T-helper 2 cell treated with Interferon-gamma antibody and Interleukin-4, amounts not matched to agents 100 ng/mL and 5 ng/mL, for 36 hours (primary cell): ENCODE measurements around the gene SLC36A3. TPM values are rescaled to one million over a fixed set of nuclear protein-coding genes. Genes with fewer than 3 reads are reported as not detected.

Experiments
- intact Hi-C: fragments of 100-400 bp; cut with micrococcal nuclease; formaldehyde crosslinking; loops from one replicate; pipeline ENCODE4 v1.15.1; 2023
- total RNA-seq: library from RNA; stranded (reverse); gene quantifications from 2 replicates; pipeline ENCODE4 v1.2.3, GENCODE V29; 2022

SLC36A3 gene
- total RNA-seq: not detected in 2 replicates

DNA sequence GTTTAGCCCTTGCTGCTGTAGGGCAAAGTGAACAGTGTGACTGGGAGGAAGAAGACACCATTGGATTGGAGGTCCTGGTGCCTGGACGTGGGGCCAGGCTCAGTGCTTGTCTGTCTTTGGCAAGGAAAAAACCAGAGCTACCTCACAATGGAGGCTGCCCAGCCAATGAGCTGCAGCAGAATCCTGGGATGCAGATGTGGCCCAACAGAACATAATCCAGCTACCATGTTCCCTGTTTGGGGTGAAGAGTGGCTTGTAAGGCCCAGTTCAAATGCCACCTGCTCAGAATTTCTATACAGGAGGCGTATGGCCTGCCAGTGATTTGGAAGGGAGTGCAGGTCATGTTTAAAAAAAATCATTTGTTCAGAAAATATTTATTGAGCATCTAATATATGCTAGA lies at the start of gene SLC36A3:
Gene SLC36A3 (minus strand): TSS at position 101 of the 400 bp plus-strand sequence. CDS start 412 bp downstream, outside the sequence.
- intact Hi-C loops: no loop called here

DNA sequence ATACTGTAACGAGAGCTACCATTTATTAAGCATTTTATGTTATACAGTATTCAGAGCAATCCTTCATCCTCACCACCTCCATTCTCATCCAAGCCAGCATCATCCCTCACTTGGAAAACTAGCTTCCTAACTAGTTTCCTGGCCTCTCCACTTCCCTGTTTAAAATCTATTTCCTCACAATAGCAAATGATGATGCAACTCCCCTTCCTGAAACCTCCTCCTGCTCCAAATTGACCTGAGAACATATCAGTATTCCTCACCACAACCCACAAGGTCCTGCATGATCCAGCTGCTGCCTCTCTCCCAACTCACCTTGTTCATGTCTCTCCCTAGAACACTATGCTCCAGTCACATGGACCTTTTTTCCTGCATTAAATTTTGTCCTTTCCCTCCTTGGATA lies 48.1 kb upstream of the SLC36A3 start:
- intact Hi-C loops: no loop called here

DNA sequence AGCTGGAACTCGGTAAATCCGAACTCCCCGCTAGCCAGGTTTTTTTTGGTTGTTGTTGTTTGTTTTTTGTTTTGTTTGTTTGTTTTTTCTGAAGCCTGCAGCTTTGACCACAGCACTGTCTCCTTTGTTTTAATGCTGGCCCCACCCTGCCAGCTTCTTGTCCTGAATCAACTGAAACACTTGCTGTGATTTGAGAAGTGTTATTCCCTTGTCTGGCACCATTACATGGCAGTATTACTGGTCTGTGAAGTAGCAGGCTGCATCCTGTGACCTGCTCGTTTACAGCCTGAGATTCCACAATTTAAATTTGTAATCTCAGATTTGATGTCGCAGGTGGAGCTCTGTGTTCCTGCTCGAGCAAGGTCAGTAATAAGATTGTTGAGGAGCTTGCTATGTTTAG lies 45.2 kb upstream of the SLC36A3 start:
- intact Hi-C loops: no loop called here

DNA sequence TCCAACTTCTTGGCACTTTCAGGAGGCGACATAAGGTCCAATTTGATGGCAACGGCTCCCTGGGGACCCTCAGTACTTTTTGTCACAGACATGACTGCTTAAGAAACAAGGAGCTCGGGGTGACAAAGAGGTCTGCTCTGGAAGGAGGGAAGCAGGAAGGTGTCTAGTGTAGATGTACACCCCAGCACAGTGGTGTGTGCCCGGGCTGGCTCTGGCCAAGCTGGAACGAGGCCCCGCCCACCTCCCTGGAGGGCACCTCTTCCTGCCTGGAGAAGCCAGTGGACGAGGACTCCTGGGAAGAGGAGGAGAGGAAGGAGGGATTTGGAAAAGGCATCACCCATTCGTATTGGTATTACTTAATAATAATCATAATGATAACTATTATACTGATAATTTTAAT lies 43.8 kb upstream of the SLC36A3 start, which contains the start of gene SLC36A2:
Gene SLC36A2 (minus strand): TSS at position 191 of the 400 bp plus-strand sequence. CDS start 99 bp downstream, at position 92.
- intact Hi-C loops: no loop called here

DNA sequence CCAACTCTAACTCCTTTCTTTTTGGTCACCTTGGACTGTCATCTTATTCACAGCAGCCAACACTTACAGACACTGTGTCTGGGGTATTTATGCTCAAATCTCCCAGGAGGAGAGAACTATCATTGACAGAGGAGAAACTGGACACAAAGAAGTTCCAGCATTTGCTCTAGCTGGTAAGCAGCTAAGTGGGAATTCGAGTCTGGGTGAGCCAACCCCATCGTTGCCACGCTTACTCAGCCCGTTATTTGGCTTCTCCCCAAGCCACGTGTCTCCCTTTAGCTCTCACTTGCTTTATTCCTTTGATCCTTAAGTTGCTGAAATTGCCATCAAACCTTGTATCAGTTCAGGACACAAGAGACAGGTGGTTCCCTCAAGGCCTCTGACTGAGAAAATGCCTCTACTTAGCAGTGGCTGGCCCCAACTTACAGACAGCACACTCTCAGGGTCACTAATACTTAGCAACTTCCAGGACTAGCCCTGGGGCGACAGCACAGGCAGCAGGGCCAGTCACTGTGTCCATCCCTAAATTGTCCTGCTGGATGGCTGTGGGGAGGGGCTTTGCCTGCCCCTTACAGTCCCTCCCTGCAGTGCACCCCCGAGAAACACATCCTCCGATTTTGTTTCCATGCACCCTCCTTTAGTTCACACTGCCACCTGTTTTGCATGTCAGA lies 42.4 kb upstream of the SLC36A3 start:
- intact Hi-C loops: no loop called here

DNA sequence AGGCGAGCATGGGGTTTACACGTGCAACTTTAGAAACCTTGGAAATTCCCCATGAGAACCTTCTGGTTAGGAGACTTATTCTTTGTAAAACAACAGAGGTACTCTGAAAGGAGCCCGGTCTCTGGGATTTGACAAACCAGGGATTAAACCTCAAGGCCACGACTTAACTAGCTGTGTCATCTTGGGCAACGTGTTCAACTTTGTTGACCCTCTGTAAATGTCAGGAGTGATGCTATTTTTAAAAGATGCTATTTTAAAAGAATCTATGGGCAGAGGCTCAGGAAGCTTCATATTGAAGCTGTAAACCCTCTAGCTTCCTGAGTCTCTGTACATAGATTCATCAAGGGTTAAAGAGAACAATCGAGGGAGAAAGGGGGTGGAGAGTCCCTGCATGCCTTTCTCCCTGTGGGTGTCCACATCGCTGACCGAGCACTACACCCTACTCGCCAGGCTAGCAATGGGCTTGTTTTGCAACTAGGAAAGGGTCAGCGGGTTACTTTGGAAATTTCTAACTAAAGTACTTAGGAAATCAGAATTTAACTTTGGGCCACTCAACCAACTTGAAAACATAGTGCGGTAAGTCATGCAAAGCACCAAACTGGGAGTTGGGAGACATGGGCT lies 41.7 kb upstream of the SLC36A3 start:
- intact Hi-C loops: no loop called here

DNA sequence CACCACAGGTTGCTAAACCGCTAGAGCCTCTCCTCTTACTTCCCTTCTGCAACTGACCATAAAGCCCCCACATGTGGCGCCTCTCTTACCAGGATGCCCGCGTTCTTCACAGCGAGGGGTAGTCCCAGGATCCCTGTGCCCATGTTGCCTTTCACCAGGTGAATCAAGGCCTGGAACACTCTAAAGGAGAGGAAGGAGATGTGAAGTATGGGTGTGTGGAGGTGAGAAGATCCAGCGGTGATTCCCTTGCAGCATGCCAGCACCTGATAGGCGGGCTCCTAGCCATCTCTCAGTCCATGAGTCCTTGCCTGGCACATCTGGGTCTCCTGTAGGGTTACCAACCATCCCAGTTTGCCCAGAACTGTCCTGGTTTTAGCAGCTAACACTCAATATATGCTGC lies 40.5 kb upstream of the SLC36A3 start:
- intact Hi-C loops: no loop called here

DNA sequence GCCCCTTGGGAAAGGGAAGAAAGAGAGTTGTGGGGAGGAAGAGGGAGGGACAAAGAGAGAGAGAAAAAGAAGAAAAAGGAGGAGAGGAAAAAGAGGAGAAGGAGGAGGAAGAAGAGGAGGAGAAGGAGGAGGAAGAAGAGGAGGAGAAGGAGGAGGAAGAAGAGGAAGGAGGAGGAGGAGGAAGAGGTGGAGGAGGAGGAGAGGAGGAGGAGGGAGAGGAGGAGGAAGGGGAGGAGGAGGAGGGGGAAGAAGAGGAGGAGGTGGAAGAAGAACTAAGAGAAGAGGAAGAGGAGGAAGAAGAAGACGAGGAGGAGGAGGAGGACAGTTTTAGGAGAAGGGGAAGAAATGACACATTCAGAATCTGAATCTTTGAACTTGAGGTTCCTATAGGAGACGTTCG lies 36.4 kb upstream of the SLC36A3 start:
- intact Hi-C loops: no loop called here

DNA sequence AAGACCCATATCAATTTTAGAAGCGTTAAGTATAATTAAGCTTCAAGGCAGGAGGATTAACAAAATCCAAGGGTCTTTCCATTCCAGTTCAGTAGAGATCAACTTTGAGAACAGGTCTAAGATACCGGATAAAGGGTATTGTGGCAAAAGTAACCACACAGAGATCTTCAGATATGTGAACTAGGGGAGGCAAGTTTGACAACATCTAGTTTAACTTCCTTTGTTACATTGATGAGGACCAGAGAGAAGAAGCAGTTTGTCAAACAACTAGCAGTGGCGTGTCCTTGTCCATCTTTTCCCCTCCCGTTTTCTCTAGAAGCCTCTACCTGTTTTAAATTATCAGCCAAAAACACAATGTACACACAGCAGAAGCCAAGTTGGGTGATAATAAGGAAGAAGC lies 35.2 kb upstream of the SLC36A3 start:
- intact Hi-C loops: no loop called here

DNA sequence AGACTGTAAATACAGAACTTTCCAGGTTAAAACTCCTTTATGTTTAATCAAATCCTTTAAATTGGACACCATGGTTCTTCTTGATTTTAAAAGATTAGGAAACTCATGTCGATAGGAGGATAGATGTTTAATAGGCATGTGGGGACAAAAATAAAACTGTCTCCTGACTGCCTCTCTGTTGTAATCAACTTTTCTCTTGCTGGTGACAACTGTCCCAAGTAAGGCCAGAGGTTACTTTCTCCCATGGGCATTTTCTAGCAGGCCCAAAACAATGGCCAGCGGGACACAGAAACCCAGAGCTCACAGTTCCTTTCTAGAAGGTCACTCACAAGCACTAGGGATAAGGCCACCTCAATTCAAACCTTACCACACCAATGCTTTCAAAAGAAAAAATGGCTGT lies 29.3 kb upstream of the SLC36A3 start:
- intact Hi-C loops: no loop called here

DNA sequence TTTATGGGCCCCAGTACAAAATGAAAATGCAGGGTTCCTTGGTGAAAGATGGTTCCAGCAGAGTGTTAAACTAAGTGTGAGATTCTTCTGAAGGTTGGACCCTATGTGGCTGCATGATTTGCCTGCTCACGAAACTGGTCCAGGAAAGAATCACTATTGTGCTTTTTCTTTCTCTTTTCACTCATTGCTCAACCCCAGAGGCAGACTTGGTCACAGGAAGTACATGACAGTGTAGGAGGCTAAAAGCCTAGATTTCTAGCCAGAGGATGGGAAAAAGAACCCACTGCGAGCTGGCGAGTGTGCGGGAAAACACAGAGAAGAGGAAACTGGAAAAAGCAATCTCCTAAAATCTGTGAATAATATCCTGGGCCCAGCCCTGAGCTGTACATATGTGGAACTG lies 25.2 kb upstream of the SLC36A3 start:
- intact Hi-C loops: no loop called here

DNA sequence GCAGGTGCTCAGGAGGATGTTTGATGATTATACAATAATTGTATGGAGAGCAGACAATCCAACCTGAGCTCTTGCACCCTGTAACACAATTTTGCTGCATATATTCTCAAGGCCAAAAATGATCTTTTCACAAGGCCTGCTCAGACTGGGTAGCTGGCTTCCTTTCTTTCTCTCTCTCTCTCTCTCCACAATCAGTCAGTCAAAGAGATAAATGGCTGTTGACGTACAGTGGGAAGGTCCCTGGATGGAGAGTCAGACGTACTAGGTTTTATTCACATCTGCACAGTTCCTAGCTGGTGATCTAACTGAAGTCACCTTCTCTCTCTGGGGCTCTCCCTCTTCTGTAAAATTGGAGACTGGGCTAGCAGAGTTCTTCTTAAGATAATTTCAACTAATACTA lies 24.0 kb upstream of the SLC36A3 start:
- intact Hi-C loops: no loop called here

DNA sequence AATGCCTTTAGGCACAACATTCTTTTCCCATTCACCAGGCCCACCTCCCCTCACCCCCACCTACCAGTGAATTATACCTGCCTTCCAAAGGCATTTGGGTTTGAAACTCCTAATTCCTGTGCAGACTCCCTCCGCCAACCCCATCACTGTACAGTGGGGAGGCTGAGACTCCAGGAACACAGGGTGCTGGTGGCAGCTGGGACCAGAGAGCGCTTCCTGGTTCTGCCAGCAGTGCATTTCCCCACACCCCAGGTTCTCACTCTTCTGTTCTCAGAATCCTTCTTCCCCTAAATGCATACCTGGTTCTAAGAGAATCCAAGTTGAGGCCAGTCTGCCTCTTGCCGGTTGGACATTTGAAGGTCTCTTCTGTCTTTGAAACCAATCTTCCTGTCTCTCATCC lies 22.7 kb upstream of the SLC36A3 start:
- intact Hi-C loops: no loop called here

DNA sequence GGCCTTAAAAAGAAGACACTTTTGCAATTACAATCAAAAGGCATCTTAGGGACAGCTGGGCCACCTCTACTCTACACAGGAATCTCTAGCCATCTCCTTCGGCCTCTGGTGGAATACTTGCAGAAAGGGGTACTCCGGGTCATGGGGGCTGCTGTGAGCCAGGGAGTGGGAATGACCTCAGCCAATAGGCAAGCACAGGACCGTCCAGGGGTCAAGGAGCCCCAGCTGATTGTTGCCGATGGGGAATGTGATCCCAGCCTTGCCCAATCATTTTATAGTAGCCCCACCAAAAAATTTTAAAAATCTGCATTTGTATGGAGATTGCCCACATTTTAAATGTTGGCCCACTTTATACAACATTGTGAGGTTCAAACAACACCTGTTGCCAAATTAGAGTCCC lies 16.9 kb upstream of the SLC36A3 start:
- intact Hi-C loops: no loop called here

DNA sequence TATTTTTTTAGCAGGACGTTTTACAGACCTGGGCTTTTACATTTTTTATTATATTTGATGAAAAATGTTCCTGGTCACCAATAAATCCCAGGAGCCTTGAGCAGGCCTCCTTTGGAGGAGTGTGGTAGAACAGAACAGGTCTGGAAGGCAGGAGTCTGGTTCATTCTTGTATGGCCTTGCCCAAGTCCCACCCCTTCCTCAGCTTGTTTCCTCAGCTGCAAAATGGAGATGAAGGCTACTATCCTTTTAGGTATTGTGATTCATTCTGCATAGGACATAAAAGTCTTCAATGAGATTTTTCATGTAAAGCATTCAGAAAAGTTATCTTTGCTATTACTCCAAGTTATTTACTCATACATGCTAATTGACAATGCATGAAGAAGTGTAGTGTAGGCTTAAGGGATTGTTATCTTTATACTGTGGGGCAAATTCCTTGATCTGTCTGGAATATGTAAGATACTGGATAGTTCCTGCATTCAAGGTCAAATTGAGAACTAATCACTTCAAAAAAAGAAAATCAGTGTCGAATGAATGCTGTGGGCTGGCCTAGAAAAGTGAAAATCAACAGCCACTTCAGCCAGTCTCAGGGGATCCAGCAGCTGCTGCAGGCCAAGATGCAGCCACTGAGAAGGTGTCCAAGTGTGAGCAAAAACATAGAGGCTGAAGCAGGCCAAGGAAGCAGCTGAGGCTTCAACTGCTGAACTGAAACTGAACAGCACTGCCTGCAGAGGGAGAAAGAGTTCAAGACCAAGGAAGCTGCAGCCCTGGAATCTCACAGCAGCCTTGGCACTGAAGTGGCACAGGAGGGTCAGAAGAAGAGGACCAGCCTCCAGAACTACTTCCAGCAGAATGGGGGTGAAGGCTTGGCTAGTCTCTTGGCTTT lies 15.5 kb upstream of the SLC36A3 start:
- intact Hi-C loops: loop anchor here (5.0 to 10.0 kb wide), 2 partner anchors 186 to 192 kb away; no protein-coding TSS in a partner anchor

DNA sequence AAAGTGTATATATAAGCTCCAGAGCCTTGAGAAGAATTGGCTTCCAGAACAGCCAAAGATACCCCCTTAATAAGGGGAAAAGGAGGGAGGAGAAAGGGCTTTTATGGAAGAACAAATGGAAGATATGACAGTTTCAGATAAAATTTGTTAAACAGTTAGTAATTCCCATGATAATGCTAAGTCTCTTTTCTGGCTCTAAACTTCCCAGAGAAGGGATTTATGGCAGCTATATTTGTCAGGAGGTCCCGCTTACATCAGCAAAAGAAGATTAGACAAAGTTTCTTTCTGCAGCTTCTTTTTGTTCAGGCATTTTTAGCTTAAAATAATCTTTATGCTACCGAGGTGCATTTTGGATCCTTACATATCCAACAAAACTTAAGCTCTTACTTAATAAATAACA lies 14.3 kb upstream of the SLC36A3 start:
- intact Hi-C loops: loop anchor here (5.0 to 10.0 kb wide), 2 partner anchors 187 to 191 kb away; no protein-coding TSS in a partner anchor

DNA sequence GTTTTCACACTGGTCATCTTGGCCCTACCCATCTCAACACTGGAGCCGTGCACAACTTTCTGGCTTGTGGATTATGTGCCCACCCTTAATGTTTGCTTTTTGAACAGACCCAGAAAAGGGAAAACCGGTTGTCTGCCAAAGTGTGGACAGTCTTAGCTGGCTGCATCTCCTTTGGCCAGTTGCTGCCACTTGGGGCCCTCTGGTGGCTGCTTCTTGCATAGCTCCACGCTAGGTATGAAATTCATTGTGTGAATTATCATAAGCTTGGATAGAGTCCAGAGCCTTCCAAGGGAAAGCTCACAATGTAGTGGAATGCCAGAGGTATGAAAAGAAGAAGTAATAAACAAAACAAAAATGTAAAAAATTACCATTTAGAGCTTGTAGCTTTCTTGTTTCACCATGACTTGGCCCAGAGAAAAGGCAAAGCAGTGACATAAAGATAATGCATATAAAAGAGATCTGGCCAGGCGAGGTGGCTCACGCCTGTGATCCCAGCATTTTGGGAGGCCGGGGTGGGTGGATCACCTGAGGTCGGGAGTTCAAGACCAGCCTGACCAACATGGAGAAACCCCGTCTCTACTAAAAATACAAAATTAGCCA lies 12.5 kb upstream of the SLC36A3 start:
- intact Hi-C loops: loop anchor here (5.0 to 10.0 kb wide), 2 partner anchors 189 kb away; no protein-coding TSS in a partner anchor

DNA sequence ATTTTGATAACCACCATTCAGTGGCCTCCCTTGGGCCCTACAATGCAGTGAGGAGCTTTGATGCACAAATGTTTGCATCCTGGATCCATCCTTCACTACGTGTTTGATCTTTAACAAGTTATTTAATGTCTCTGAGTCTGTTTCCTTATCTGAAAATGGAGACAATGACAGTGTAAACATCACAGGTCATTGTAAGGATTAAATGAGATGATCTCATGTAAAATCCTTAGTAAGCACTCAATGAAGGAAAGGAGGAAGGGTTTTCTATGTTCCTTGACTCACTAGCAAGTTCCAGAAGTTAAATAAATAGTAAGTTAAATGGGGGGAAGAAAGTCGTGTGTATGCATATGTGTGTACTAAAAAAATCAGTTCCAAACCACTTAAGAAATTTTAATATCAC lies 9.8 kb upstream of the SLC36A3 start:
- intact Hi-C loops: loop anchor here (10.0 kb wide), 1 partner anchor 191 kb away; no protein-coding TSS in a partner anchor

DNA sequence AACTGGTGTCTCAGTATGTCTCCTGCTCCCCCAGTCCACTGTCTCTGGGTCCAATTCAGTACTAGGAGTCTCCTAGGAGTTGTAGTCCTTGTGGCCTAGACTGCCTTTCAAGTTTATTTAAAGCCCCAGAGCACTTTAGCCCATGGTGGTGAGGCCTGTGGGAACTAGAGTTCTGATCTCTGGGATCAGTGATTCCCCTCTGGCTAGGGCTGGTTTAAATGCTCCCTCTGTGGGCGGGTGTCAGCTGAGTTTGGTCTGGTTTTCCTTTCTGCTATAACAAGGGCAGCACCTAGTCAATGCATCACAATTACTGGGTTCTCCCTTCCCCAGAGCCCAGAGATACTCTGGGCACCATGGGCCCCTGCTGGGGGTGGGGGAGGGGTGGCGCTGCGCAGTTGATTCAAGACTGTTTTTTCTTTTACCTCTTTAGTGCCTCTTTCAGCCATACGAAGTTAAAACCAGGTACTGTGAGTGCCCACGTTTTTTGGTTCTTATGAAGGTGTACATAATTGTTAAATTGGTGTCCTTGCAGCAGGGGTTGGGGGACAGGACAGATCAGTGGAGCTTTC lies 9.3 kb upstream of the SLC36A3 start:
- intact Hi-C loops: loop anchor here (10.0 kb wide), 1 partner anchor 192 kb away; no protein-coding TSS in a partner anchor

DNA sequence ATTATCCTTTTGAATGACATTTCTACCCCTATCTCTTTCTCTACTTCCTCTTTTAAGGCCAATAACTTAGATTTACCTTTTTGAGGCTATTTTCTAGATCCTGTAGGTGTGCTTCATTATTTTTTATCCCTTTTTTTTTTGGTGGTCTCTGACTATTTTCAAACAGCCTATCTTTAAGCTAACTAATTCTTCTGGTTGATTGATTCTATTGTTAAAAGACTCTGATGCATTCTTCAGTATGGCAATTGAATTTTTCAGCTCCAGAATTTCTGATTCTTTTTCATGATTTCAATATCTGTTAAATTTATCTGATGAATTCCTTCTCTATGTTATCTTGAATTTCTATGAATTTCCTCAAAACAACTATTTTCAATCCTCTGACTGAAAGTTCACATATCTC lies 7.4 kb upstream of the SLC36A3 start:
- intact Hi-C loops: loop anchor here (10.0 kb wide), 1 partner anchor 194 kb away; no protein-coding TSS in a partner anchor

DNA sequence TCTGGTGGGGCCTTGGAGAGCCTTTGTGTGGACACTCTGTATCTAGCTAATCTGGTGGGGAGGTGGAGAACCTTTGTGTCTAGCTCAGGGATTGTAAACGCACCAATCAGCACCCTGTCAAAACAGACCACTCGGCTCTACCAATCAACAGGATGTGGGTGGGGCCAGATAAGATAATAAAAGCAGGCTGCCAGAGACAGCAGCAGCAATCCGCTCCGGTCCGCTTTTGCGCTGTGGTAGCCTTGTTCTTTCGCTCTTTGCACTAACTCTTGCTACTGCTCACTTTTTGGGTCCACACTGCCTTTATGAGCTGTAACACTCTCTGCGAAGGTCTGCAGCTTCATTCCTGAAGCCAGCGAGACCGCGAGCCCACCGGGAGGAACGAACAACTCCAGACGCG lies 6.3 kb upstream of the SLC36A3 start:
- intact Hi-C loops: loop anchor here (10.0 kb wide), 1 partner anchor 195 kb away; no protein-coding TSS in a partner anchor
